Astrocyte (in vitro differentiated cells and primary cell): ENCODE measurements around the gene FNDC3A. TPM values are rescaled to one million over a fixed set of nuclear protein-coding genes. Genes with fewer than 3 reads are reported as not detected.

ENCODE experiments used
- DNase-seq: peaks from one replicate; pipeline ENCODE4 v3.0.0-alpha.2; 2010; ENCODE audit warnings: low read depth
- FAIRE-seq: peaks from 2 replicates; lab custom pipeline; 2011; peaks lifted over from hg19 to GRCh38; lab: Jason Lieb, UNC
- H2AFZ ChIP-seq: 2 replicates; pipeline ENCODE4 v1.6.0; 2012; ENCODE audit warnings: low read depth, low read length, inconsistent platforms
- H3K27ac ChIP-seq: 2 replicates; pipeline ENCODE4 v1.5.1; 2011; ENCODE audit warnings: low read depth, low read length, inconsistent platforms
- H3K27me3 ChIP-seq: 2 replicates; pipeline ENCODE4 v1.6.0; 2011; ENCODE audit warnings: low read length, inconsistent platforms; ENCODE audit not compliant: insufficient read depth
- H3K36me3 ChIP-seq: 2 replicates; pipeline ENCODE4 v1.5.1; 2011; ENCODE audit warnings: low read length, inconsistent platforms; ENCODE audit not compliant: insufficient read depth
- H3K4me1 ChIP-seq: 2 replicates; pipeline ENCODE4 v1.5.1; 2011; ENCODE audit warnings: low read length, inconsistent platforms; ENCODE audit not compliant: insufficient read depth
- H3K4me2 ChIP-seq: 2 replicates; pipeline ENCODE4 v1.6.0; 2012; ENCODE audit warnings: low read length, inconsistent platforms
- H3K4me3 ChIP-seq: 2 replicates; pipeline ENCODE4 v1.5.1; 2011; ENCODE audit warnings: low read depth, mild to moderate bottlenecking, low read length, inconsistent platforms; ENCODE audit not compliant: insufficient read depth
- H3K79me2 ChIP-seq: 2 replicates; pipeline ENCODE4 v1.6.0; 2012; ENCODE audit warnings: mild to moderate bottlenecking, low read length, inconsistent platforms; ENCODE audit not compliant: insufficient read depth
- H3K9ac ChIP-seq: 2 replicates; pipeline ENCODE4 v1.6.0; 2012; ENCODE audit warnings: mild to moderate bottlenecking, low read length, inconsistent platforms
- H3K9me3 ChIP-seq: 2 replicates; pipeline ENCODE4 v1.5.1; 2012; ENCODE audit warnings: low read depth, mild to moderate bottlenecking, low read length, inconsistent platforms; ENCODE audit not compliant: insufficient read depth
- H4K20me1 ChIP-seq: 2 replicates; pipeline ENCODE4 v1.6.0; 2012; ENCODE audit warnings: low read length, inconsistent platforms; ENCODE audit not compliant: insufficient read depth
- H3K27ac Mint-ChIP-seq: one replicate; pipeline ENCODE4 v1.8.0; 2021; ENCODE audit warnings: mild to moderate bottlenecking, mixed read lengths; ENCODE audit not compliant: unreplicated experiment
- H3K27me3 Mint-ChIP-seq: one replicate; pipeline ENCODE4 v1.8.0; 2021; ENCODE audit warnings: low read depth, mixed read lengths; ENCODE audit not compliant: unreplicated experiment
- H3K36me3 Mint-ChIP-seq: one replicate; pipeline ENCODE4 v1.8.0; 2021; ENCODE audit warnings: low read depth, mixed read lengths; ENCODE audit not compliant: unreplicated experiment
- H3K4me1 Mint-ChIP-seq: one replicate; pipeline ENCODE4 v1.8.0; 2021; ENCODE audit warnings: low read depth, mixed read lengths; ENCODE audit not compliant: unreplicated experiment
- H3K4me3 Mint-ChIP-seq: one replicate; pipeline ENCODE4 v1.8.0; 2021; ENCODE audit warnings: mild to moderate bottlenecking, moderate library complexity, mixed read lengths; ENCODE audit not compliant: unreplicated experiment
- H3K9me3 Mint-ChIP-seq: one replicate; pipeline ENCODE4 v1.8.0; 2021; ENCODE audit warnings: mild to moderate bottlenecking, mixed read lengths; ENCODE audit not compliant: unreplicated experiment
- CTCF ChIP-seq: IDR thresholded peaks from 2 replicates; pipeline ENCODE4 v1.5.1; 2011; ENCODE audit warnings: low read depth, mild to moderate bottlenecking, inconsistent platforms, low read length, moderate library complexity; ENCODE audit not compliant: insufficient read depth
- EZH2 ChIP-seq: IDR thresholded peaks from 2 replicates; pipeline ENCODE4 v1.6.1; 2012; ENCODE audit warnings: mild to moderate bottlenecking, low read length, inconsistent platforms; ENCODE audit not compliant: insufficient read depth
- total RNA-seq: library from RNA; stranded (reverse); gene quantifications from 2 replicates; pipeline ENCODE4 v1.2.1, GENCODE V29; 2021

Gene FNDC3A
- total RNA-seq, 1 donor from 2014 or later: 82.6 TPM

GRCh38 chr13:49053215-49053614 is 77.5 kb downstream of the FNDC3A start:
- H3K27me3 ChIP-seq: no peaks in the 10 kb centered on the region
- no peaks in the 10 kb centered on the region for H3K36me3 ChIP-seq
- no peak for FAIRE-seq
- H3K4me3 ChIP-seq: no peak overlapping the region
- H3K9me3 Mint-ChIP-seq: no peaks in the 10 kb centered on the region
- no peaks in the 10 kb centered on the region for H3K27me3 Mint-ChIP-seq
- peaks cover 31% of the 10 kb centered on the region for H4K20me1 ChIP-seq
- H3K4me3 Mint-ChIP-seq: no peak overlapping the region
- no peak overlapping the region for H3K4me2 ChIP-seq
- H3K27ac ChIP-seq: no peak overlapping the region
- H3K27ac Mint-ChIP-seq: no peak overlapping the region
- peaks cover 20% of the 10 kb centered on the region for H3K4me1 Mint-ChIP-seq
- DNase-seq: no peak
- H3K9ac ChIP-seq: no peak overlapping the region
- H3K4me1 ChIP-seq: no peaks in the 10 kb centered on the region
- H3K36me3 Mint-ChIP-seq: peaks cover 10% of the 10 kb centered on the region
- H2AFZ ChIP-seq: no peak overlapping the region
- TF ChIP-seq EZH2: no peak
- no peak for TF ChIP-seq CTCF
- H3K79me2 ChIP-seq: peaks cover 41% of the 10 kb centered on the region
- no peaks in the 10 kb centered on the region for H3K9me3 ChIP-seq

DNA sequence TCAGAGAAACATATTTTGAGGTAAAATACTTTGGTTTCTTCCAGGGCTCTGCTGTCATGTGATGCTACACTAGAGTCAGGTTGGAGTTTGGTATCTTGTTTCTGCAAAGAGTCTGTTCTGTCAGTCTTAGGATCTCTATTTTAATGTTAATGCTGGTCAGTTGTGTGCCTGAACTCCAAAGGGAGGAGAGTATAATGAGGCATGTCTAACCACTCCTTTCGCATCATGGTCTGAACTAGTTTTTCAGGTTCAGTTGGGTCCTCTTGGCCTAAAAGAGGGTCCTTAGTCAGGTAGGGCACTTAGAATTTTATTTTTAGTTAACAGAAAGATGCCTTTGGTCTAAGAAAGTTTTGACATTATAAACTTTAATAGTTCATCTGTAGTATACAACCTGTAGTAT is 78.2 kb downstream of the FNDC3A start:
- peaks cover 31% of the 10 kb centered on the region for H4K20me1 ChIP-seq
- TF ChIP-seq EZH2 (no peak), CTCF (no peak)
- Mint-ChIP-seq H3K27ac (no peak overlapping the region), H3K4me3 (no peak overlapping the region), H3K36me3 (peaks cover 12% of the 10 kb centered on the region), H3K27me3 (no peaks in the 10 kb centered on the region), H3K4me1 (peaks cover 20% of the 10 kb centered on the region), H3K9me3 (no peaks in the 10 kb centered on the region)
- no peak overlapping the region for H3K4me3 ChIP-seq
- H3K9ac ChIP-seq: no peak overlapping the region
- H3K27ac ChIP-seq: no peak overlapping the region
- FAIRE-seq (no peak), DNase-seq (no peak)
- no peaks in the 10 kb centered on the region for H3K4me1 ChIP-seq
- no peaks in the 10 kb centered on the region for H3K27me3 ChIP-seq
- H2AFZ ChIP-seq: no peak overlapping the region
- H3K9me3 ChIP-seq: no peaks in the 10 kb centered on the region
- no peak overlapping the region for H3K4me2 ChIP-seq
- H3K79me2 ChIP-seq: peaks cover 37% of the 10 kb centered on the region
- H3K36me3 ChIP-seq: no peaks in the 10 kb centered on the region

- H3K27me3 Mint-ChIP-seq: no peaks in the 10 kb centered on the region
- Histone ChIP-seq H3K4me2 (no peak overlapping the region), H4K20me1 (peaks cover 31% of the 10 kb centered on the region), H2AFZ (no peak overlapping the region), H3K36me3 (no peaks in the 10 kb centered on the region), H3K4me1 (no peaks in the 10 kb centered on the region), H3K27me3 (no peaks in the 10 kb centered on the region), H3K27ac (no peak overlapping the region), H3K79me2 (peaks cover 32% of the 10 kb centered on the region), H3K4me3 (no peak overlapping the region), H3K9ac (no peak overlapping the region), H3K9me3 (no peaks in the 10 kb centered on the region)
- H3K36me3 Mint-ChIP-seq: peaks cover 12% of the 10 kb centered on the region
- TF ChIP-seq CTCF (no peak), EZH2 (no peak)
- no peaks in the 10 kb centered on the region for H3K9me3 Mint-ChIP-seq
- H3K4me3 Mint-ChIP-seq: no peak overlapping the region
- no peak for FAIRE-seq
- H3K27ac Mint-ChIP-seq: no peak overlapping the region
- H3K4me1 Mint-ChIP-seq: peaks cover 20% of the 10 kb centered on the region
- no peak for DNase-seq
These were observed 79.3 kb downstream of the FNDC3A start for GRCh38 chr13:49055021-49055420.
